GM23338 (cell line): ENCODE data around the gene GPC2. TPM values are rescaled to one million over a fixed set of nuclear protein-coding genes. Genes with fewer than 3 reads are reported as not detected.
A peak's percentile ranks its signal among the peaks of the same experiment; 100 is the strongest.

Experiments used
- ATAC-seq: fragments of 200-7000 bp; cut with Tn5 transposase; 3 replicates; pipeline ENCODE4 v1.9.1; 2020
- DNase-seq: peaks from one replicate; pipeline ENCODE4 v3.0.0-alpha.2; 2015; ENCODE audit warnings: low spot score
- H2AFZ ChIP-seq: fragments of 200-600 bp; sonication (generic); 2 replicates; pipeline ENCODE4 v1.8.0; 2016; ENCODE audit warnings: antibody characterized with exemption, mild to moderate bottlenecking, moderate library complexity
- H3F3A ChIP-seq: fragments of 200-600 bp; sonication (generic); replicated peaks from 2 replicates; pipeline ENCODE4 v1.8.0; 2017; ENCODE audit warnings: antibody characterized with exemption, mixed run types, low read depth
- H3K27ac ChIP-seq: fragments of 200-600 bp; sonication (generic); 2 replicates; pipeline ENCODE4 v1.6.1; 2016; ENCODE audit warnings: low read depth
- H3K27me3 ChIP-seq: fragments of 200-600 bp; sonication (generic); 2 replicates; pipeline ENCODE4 v1.8.0; 2016; ENCODE audit warnings: mild to moderate bottlenecking, mixed run types, moderate library complexity; ENCODE audit not compliant: insufficient read depth
- H3K36me3 ChIP-seq: fragments of 200-600 bp; sonication (generic); 2 replicates; pipeline ENCODE4 v1.8.0; 2016; ENCODE audit warnings: mild to moderate bottlenecking; ENCODE audit not compliant: insufficient read depth
- H3K4me1 ChIP-seq: fragments of 200-600 bp; sonication (generic); 2 replicates; pipeline ENCODE4 v1.8.0; 2016; ENCODE audit warnings: mild to moderate bottlenecking, moderate library complexity; ENCODE audit not compliant: insufficient read depth
- H3K4me2 ChIP-seq: fragments of 200-600 bp; sonication (generic); 2 replicates; pipeline ENCODE4 v1.7.1; 2017; ENCODE audit warnings: mixed run types
- H3K4me3 ChIP-seq: fragments of 200-600 bp; sonication (generic); 2 replicates; pipeline ENCODE4 v1.6.1; 2016; ENCODE audit warnings: mixed run types
- H3K79me2 ChIP-seq: fragments of 200-600 bp; sonication (generic); replicated peaks from 2 replicates; pipeline ENCODE4 v1.8.0; 2017; ENCODE audit warnings: mild to moderate bottlenecking; ENCODE audit not compliant: insufficient read depth
- H3K9me2 ChIP-seq: fragments of 200-600 bp; sonication (generic); 2 replicates; pipeline ENCODE4 v1.8.0; 2017; ENCODE audit not compliant: insufficient read depth
- H4K20me1 ChIP-seq: fragments of 200-600 bp; sonication (generic); replicated peaks from 2 replicates; pipeline ENCODE4 v1.8.0; 2017; ENCODE audit warnings: mild to moderate bottlenecking; ENCODE audit not compliant: insufficient read depth
- H3K27ac Mint-ChIP-seq: 2 replicates; pipeline ENCODE4 v1.8.0; 2020; ENCODE audit warnings: inconsistent platforms, mild to moderate bottlenecking, moderate library complexity, mixed read lengths
- H3K27me3 Mint-ChIP-seq: 3 replicates; pipeline ENCODE4 v1.8.0; 2022; ENCODE audit warnings: low read depth, mild to moderate bottlenecking, moderate library complexity, mixed read lengths, inconsistent platforms; ENCODE audit not compliant: insufficient read depth, poor library complexity
- H3K36me3 Mint-ChIP-seq: 3 replicates; pipeline ENCODE4 v1.8.0; 2021; ENCODE audit warnings: low read depth, mild to moderate bottlenecking, inconsistent platforms, moderate library complexity, mixed read lengths
- H3K4me1 Mint-ChIP-seq: 3 replicates; pipeline ENCODE4 v1.8.0; 2020; ENCODE audit warnings: mild to moderate bottlenecking, inconsistent platforms, mixed read lengths
- H3K4me3 Mint-ChIP-seq: 3 replicates; pipeline ENCODE4 v1.8.0; 2021; ENCODE audit warnings: moderate library complexity, mild to moderate bottlenecking, inconsistent platforms, mixed read lengths
- H3K9me3 Mint-ChIP-seq: 3 replicates; pipeline ENCODE4 v1.8.0; 2020; ENCODE audit warnings: moderate library complexity, mild to moderate bottlenecking, inconsistent platforms, mixed read lengths
- STAT1 ChIP-seq: IDR thresholded peaks from one replicate; pipeline ENCODE4 v1.6.1; 2016; ENCODE audit warnings: antibody characterized with exemption; ENCODE audit not compliant: unreplicated experiment
- microRNA-seq: library from miRNA; unstranded; fragments of <30 nt; microRNA quantifications from one replicate; pipeline ENCODE4, GENCODE V29; 2017
- polyA plus RNA-seq: library from polyadenylated mRNA; unstranded; fragments of >200 nt; fragmentation: Nextera tagmentation; extraction: Ambion mirVana; gene quantifications from 2 replicates; pipeline ENCODE4 v1.2.1, GENCODE V29; 2016
- total RNA-seq: library from RNA; depleted of rRNA; stranded (reverse); fragments of >200 nt; shearing (Covaris generic); gene quantifications from 2 replicates; pipeline ENCODE4 v1.2.3, GENCODE V29; 2014; rRNA removed
- TF ChIP-seq, protein P1 (sequence below): IDR thresholded peaks from 2 replicates; pipeline ENCODE4 v1.6.1; 2016; ENCODE audit warnings: antibody characterized with exemption

GPC2 gene
- total and polyA plus RNA-seq, 2 experiments from 2014 or later, result 10.7 to 48.8 TPM

DNA sequence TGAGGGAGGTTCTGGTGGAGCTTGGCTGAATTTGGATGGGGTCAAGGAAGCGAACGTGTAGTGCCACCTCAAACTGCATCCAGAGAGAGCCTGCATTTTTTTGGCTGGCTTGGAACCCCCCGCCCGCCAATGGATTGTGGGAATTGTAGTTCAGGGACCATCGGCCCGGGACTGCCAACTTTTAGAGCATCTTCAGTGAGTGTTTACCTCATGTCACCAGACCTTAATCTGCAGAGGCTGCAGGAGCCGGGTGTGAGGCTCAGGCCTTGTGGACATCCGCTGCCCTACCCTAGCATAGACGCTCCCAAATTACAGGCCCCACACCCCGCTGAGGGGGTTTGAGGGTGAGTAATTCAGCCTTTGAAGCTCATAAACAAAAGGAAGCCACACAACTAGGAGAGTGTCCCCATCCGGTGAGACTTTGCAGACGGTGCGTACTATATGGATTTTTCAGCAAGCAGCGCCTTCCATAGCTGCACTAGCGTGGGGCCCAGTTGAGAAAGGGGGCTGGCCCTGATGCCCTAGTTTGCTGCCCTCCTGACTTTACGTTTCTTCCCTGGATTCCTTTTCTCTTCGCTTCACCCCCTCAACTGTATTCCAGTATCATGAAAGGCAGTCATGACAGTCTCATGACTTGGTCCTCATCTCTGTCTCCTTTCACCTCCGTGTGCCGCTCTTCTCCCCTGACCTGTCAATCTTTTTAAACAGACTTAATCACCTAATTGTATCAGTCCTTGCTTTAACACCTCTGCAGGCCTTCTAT lies 57.0 kb downstream of the GPC2 start:
- peaks cover 20% of the 10 kb centered on the region for H3F3A ChIP-seq
- Mint-ChIP-seq H3K4me1 (peaks cover 8% of the 10 kb centered on the region; the same call in 2 of the 3 replicates), H3K9me3 (no peaks in the 10 kb centered on the region; the same call in 2 of the 3 replicates), H3K27me3 (peaks cover 14% of the 10 kb centered on the region), H3K27ac (peak overlapping the region; percentile 99), H3K36me3 (peaks cover 23% of the 10 kb centered on the region; the same call in 2 of the 3 replicates), H3K4me3 (peak overlapping the region; percentile 94)
- peaks cover 7% of the 10 kb centered on the region for H3K79me2 ChIP-seq
- ATAC-seq (peak; percentile 71), DNase-seq (peak; percentile 81)
- peak overlapping the region; percentile 83 for H3K4me2 ChIP-seq
- H3K27me3 ChIP-seq, result no peaks in the 10 kb centered on the region
- peak overlapping the region; percentile 88 for H3K4me3 ChIP-seq
- no peaks in the 10 kb centered on the region for H3K9me2 ChIP-seq
- H2AFZ ChIP-seq, result peak overlapping the region; percentile 91
- TF ChIP-seq, protein P1, sequence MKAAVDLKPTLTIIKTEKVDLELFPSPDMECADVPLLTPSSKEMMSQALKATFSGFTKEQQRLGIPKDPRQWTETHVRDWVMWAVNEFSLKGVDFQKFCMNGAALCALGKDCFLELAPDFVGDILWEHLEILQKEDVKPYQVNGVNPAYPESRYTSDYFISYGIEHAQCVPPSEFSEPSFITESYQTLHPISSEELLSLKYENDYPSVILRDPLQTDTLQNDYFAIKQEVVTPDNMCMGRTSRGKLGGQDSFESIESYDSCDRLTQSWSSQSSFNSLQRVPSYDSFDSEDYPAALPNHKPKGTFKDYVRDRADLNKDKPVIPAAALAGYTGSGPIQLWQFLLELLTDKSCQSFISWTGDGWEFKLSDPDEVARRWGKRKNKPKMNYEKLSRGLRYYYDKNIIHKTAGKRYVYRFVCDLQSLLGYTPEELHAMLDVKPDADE, result peak; percentile 53; the same call in 1 of the 2 replicates
- TF ChIP-seq STAT1, result no peak
- H3K27ac ChIP-seq, result peak overlapping the region; percentile 37; the same call in 1 of the 2 replicates
- H4K20me1 ChIP-seq, result no peaks in the 10 kb centered on the region; the same call in 1 of the 2 replicates
- no peaks in the 10 kb centered on the region for H3K36me3 ChIP-seq
- peaks cover 8% of the 10 kb centered on the region for H3K4me1 ChIP-seq

Small RNA genes within 50 kb of the gene (microRNA-seq; reads per million reads assigned to microRNA genes)
- not detected for gene MIR4658

Other genes with a start within 250 kb of the GPC2 start
- gene GJC3, start 247.8 kb downstream of the GPC2 start, total RNA-seq, result 0.23 and 0.56 TPM in 2 replicates
- gene GJC3, start 247.8 kb downstream of the GPC2 start, polyA plus RNA-seq, result 3.1 and 3.8 TPM in 2 replicates
- 0.17 TPM in 1 of 2 replicates, not detected in the other for gene AZGP1, start 201.3 kb downstream of the GPC2 start, total RNA-seq
- 1.3 TPM in 1 of 2 replicates, not detected in the other for gene AZGP1, start 201.3 kb downstream of the GPC2 start, polyA plus RNA-seq
- gene ZKSCAN1, start 161.8 kb downstream of the GPC2 start, total RNA-seq, result 14.5 and 19.4 TPM in 2 replicates
- 9.8 and 11.8 TPM in 2 replicates for gene ZKSCAN1, start 161.8 kb downstream of the GPC2 start, polyA plus RNA-seq
- gene ZSCAN21, start 127.6 kb downstream of the GPC2 start, total RNA-seq, result 21.8 and 24.8 TPM in 2 replicates
- 15.4 and 15.7 TPM in 2 replicates for gene ZSCAN21, start 127.6 kb downstream of the GPC2 start, polyA plus RNA-seq
- gene ZNF3, start 95.7 kb downstream of the GPC2 start, total RNA-seq, result 40.8 and 48.9 TPM in 2 replicates
- gene ZNF3, start 95.7 kb downstream of the GPC2 start, polyA plus RNA-seq, result 22.6 and 23.4 TPM in 2 replicates
- gene COPS6, start 88.4 kb downstream of the GPC2 start, total RNA-seq, result 89.8 and 104 TPM in 2 replicates
- 191 and 198 TPM in 2 replicates for gene COPS6, start 88.4 kb downstream of the GPC2 start, polyA plus RNA-seq
- 285 TPM in 2 replicates for gene MCM7, start 76.0 kb downstream of the GPC2 start, total RNA-seq
- gene MCM7, start 76.0 kb downstream of the GPC2 start, polyA plus RNA-seq, result 140 and 144 TPM in 2 replicates
- gene AP4M1, start 75.7 kb downstream of the GPC2 start, total RNA-seq, result 12.2 and 13.3 TPM in 2 replicates
- 9.5 and 14.4 TPM in 2 replicates for gene AP4M1, start 75.7 kb downstream of the GPC2 start, polyA plus RNA-seq
- 125 and 141 TPM in 2 replicates for gene TAF6, start 58.0 kb downstream of the GPC2 start, total RNA-seq
- 54.9 and 56.3 TPM in 2 replicates for gene TAF6, start 58.0 kb downstream of the GPC2 start, polyA plus RNA-seq
- gene CNPY4, start 57.7 kb downstream of the GPC2 start, total RNA-seq, result 11.3 and 12.0 TPM in 2 replicates
- gene CNPY4, start 57.7 kb downstream of the GPC2 start, polyA plus RNA-seq, result 10.7 and 11.1 TPM in 2 replicates
- gene MBLAC1, start 50.4 kb downstream of the GPC2 start, total RNA-seq, result 5.0 and 5.7 TPM in 2 replicates
- gene MBLAC1, start 50.4 kb downstream of the GPC2 start, polyA plus RNA-seq, result 2.4 and 2.7 TPM in 2 replicates
- gene LAMTOR4, start 28.5 kb downstream of the GPC2 start, total RNA-seq, result 138 and 145 TPM in 2 replicates
- 329 and 333 TPM in 2 replicates for gene LAMTOR4, start 28.5 kb downstream of the GPC2 start, polyA plus RNA-seq
- gene TRAPPC14, start 18.7 kb downstream of the GPC2 start, total RNA-seq, result 12.3 and 15.7 TPM in 2 replicates
- 9.3 and 9.8 TPM in 2 replicates for gene TRAPPC14, start 18.7 kb downstream of the GPC2 start, polyA plus RNA-seq
- 3.4 and 6.3 TPM in 2 replicates for gene GAL3ST4, start 8.8 kb downstream of the GPC2 start, total RNA-seq
- gene GAL3ST4, start 8.8 kb downstream of the GPC2 start, polyA plus RNA-seq, result 2.1 and 3.1 TPM in 2 replicates
- gene STAG3, start 537 bp upstream of the GPC2 start, total RNA-seq, result 3.4 and 4.6 TPM in 2 replicates
- 4.1 and 4.7 TPM in 2 replicates for gene STAG3, start 537 bp upstream of the GPC2 start, polyA plus RNA-seq
- not detected in 2 replicates for gene PVRIG, start 42.6 kb upstream of the GPC2 start, total RNA-seq
- gene PVRIG, start 42.6 kb upstream of the GPC2 start, polyA plus RNA-seq, result 1.1 TPM in 1 of 2 replicates, not detected in the other
- gene SPDYE3, start 130.3 kb upstream of the GPC2 start, total RNA-seq, result not detected in 2 replicates
- 3.6 and 4.1 TPM in 2 replicates for gene SPDYE3, start 130.3 kb upstream of the GPC2 start, polyA plus RNA-seq
- gene PILRB, start 180.7 kb upstream of the GPC2 start, total RNA-seq, result 21.6 and 43.0 TPM in 2 replicates
- 25.3 and 25.5 TPM in 2 replicates for gene PILRB, start 180.7 kb upstream of the GPC2 start, polyA plus RNA-seq
- gene PILRA, start 196.1 kb upstream of the GPC2 start, total RNA-seq, result 0.38 and 2.6 TPM in 2 replicates
- 5.3 and 5.9 TPM in 2 replicates for gene PILRA, start 196.1 kb upstream of the GPC2 start, polyA plus RNA-seq